ENCODE results near the gene C4B.
"Not testable (repeated sequence)": the region's sequence is repeated elsewhere in the genome, so short reads cannot be mapped to it uniquely, and the experiment has no call there.

C4B gene

GRCh38 chr6:32037598-32038524 is 23.3 kb downstream of the C4B start, which contains the start of gene CYP21A2:
CYP21A2 (plus strand) TSS chr6:32038415; CDS start chr6:32038423, 8 bp downstream.
- not testable (repeated sequence) for DNase-seq

DNA sequence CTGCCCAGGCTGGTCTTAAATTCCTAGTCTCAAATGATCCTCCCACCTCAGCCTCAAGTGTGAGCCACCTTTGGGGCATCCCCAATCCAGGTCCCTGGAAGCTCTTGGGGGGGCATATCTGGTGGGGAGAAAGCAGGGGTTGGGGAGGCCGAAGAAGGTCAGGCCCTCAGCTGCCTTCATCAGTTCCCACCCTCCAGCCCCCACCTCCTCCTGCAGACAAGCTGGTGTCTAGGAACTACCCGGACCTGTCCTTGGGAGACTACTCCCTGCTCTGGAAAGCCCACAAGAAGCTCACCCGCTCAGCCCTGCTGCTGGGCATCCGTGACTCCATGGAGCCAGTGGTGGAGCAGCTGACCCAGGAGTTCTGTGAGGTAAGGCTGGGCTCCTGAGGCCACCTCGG is 24.3 kb downstream of the C4B start:
- DNase-seq = not testable (repeated sequence)

GRCh38 chr6:32039321-32040274 is 25.0 kb downstream of the C4B start:
- not testable (repeated sequence) for DNase-seq

DNA sequence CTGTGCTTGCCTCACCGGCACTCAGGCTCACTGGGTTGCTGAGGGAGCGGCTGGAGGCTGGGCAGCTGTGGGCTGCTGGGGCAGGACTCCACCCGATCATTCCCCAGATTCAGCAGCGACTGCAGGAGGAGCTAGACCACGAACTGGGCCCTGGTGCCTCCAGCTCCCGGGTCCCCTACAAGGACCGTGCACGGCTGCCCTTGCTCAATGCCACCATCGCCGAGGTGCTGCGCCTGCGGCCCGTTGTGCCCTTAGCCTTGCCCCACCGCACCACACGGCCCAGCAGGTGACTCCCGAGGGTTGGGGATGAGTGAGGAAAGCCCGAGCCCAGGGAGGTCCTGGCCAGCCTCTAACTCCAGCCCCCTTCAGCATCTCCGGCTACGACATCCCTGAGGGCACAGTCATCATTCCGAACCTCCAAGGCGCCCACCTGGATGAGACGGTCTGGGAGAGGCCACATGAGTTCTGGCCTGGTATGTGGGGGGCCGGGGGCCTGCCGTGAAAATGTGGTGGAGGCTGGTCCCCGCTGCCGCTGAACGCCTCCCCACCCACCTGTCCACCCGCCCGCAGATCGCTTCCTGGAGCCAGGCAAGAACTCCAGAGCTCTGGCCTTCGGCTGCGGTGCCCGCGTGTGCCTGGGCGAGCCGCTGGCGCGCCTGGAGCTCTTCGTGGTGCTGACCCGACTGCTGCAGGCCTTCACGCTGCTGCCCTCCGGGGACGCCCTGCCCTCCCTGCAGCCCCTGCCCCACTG is 25.9 kb downstream of the C4B start:
- DNase-seq = not testable (repeated sequence)

DNA sequence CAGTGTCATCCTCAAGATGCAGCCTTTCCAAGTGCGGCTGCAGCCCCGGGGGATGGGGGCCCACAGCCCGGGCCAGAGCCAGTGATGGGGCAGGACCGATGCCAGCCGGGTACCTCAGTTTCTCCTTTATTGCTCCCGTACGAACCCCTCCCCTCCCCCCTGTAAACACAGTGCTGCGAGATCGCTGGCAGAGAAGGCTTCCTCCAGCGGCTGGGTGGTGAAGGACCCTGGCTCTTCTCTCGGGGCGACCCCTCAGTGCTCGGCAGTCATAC is 26.4 kb downstream of the C4B start:
- DNase-seq = not testable (repeated sequence)

GRCh38 chr6:32041385-32041784 is 26.8 kb downstream of the C4B start:
- DNase-seq = not testable (repeated sequence)

DNA sequence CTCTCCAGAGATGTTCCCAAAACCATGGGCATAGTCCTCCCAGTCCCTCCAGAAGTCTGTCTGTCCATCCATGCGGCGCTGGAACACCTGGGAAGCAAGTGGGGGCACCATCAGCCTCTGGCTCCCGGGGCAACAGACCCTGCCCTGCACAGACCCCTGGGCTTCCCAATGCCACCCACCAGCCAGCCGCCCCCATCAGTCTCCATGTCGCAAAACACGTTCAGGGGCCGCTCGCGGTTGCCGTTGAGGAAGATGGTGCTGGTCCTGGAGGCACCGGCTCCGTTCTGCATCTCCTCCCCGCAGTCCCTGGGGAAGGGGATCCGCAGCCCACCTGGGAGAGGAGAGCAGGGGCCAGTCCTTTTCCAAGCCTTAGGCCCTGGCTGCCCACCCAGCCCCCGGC is 27.7 kb downstream of the C4B start:
- not testable (repeated sequence) for DNase-seq

- not testable (repeated sequence) for DNase-seq
Measured at GRCh38 chr6:32043589-32044380, 29.2 kb downstream of the C4B start.

GRCh38 chr6:32044916-32045315 is 30.3 kb downstream of the C4B start:
- not testable (repeated sequence) for DNase-seq

DNA sequence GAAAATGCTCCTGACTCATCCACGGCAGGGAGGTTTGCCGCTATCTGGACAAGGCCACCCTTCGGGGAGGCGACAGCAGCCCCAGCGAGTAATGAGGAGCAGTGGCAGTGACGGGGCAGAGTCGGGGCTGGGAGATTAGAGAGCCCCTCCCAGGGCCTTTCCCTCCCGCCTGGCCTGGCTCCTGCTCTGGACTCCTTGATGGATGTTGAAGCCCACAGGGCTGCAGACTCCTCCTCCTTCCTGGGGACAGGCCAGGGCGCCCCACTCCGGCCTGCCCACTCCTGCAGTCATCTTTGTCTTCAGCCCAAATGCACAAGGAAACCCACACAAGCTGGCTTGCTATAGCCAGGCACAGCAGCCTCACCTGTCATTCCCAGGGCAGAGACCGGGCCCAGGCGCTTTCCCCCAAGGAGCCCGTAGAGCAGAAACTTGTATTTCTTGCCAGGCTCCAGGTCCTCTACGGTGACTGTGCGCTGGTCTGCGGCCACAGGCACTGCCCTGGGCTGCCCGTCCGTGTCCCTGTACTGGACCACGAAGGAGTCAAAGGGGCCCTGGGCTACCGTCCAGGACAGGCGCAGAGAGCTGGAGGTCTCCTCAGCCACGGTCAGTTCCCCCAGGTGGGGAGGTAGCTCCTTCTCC is 31.3 kb downstream of the C4B start:
- no peak for DNase-seq

- peak; percentile 42 for DNase-seq
Measured at GRCh38 chr6:32046450-32047083, 32.0 kb downstream of the C4B start.

GRCh38 chr6:32047084-32047478 is 32.5 kb downstream of the C4B start:
- peak; percentile 19 for DNase-seq

- no peak for DNase-seq
Measured at GRCh38 chr6:32047539-32047854, 32.9 kb downstream of the C4B start.

- peak; percentile 39 for DNase-seq
Measured at GRCh38 chr6:32047855-32048766, 33.5 kb downstream of the C4B start.

DNA sequence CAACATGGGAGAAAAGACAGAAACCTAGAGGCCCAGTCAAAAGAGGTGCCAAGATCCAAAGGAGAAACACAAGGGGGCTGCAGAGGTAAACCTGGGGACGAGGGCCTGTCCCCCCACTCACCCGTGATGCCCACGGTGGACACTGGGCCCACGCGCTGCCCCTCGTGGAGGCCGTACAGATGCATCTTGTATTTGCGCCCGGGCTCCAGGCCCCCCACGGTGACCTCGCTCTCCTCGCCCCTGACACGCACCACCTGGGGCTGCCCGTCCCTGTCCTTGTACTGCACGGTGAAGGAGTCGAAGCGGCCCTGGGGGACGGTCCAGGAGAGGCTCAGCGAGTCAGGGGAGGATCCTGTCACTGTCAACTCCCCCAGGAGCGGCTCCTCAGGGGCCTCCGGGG is 34.6 kb downstream of the C4B start:
- DNase-seq = not testable (repeated sequence)

GRCh38 chr6:32049736-32050135 is 35.1 kb downstream of the C4B start:
- not testable (repeated sequence) for DNase-seq

DNA sequence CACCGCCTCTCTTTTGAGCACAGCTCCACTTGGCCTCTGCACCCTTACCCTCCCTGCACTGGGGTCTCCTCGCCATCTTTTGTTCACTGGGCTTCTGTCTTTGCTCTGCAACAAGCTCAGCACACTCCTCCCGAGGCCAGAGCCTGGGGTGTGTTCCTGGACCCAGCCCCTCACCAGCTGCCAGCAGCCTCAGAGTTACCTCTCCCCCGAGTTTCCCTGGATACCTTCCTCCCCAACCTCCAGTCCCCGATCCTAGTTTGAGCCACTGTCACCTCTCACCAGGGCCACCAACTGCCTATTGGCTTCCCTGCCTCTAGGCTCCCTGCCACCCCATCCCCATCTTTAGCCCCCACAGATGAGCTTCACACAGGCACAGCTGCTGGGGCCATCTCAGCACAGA is 36.0 kb downstream of the C4B start:
- DNase-seq = no peak

GRCh38 chr6:32052626-32053025 is 38.0 kb downstream of the C4B start:
- not testable (repeated sequence) for DNase-seq

- not testable (repeated sequence) for DNase-seq
Measured at GRCh38 chr6:32053314-32053713, 38.7 kb downstream of the C4B start.

- DNase-seq = not testable (repeated sequence)
Measured at GRCh38 chr6:32055756-32056155, 41.2 kb downstream of the C4B start.
